CD4-positive, alpha-beta T cell (primary cell): ENCODE data around the gene SYNGR2. TPM values are rescaled to one million over a fixed set of nuclear protein-coding genes. Genes with fewer than 3 reads are reported as not detected.

ENCODE experiments used
- ATAC-seq: fragments of 200-7000 bp; cut with Tn5 transposase; one replicate; pipeline ENCODE4 v1.10.0; 2022; ENCODE audit warnings: mild to moderate bottlenecking; ENCODE audit not compliant: poor library complexity
- CTCF ChIA-PET: fragments of 350-600 bp; sonication (Branson Sonifier 250); formaldehyde crosslinking; loops from one replicate; lab custom pipeline; 2021; ENCODE audit warnings: antibody characterized with exemption, inconsistent platforms; lab: Charles Lee
- POLR2A ChIA-PET: fragments of 350-600 bp; sonication (Branson Sonifier 250); formaldehyde crosslinking; loops from one replicate; lab custom pipeline; 2021; ENCODE audit warnings: antibody characterized with exemption, inconsistent platforms; lab: Charles Lee
- DNase-seq, 14 experiments: peaks; one replicate each; pipeline ENCODE4 v3.0.0-alpha.2; 2013 to 2020; ENCODE audit warnings: mixed read lengths in 2 of 14
- H3K27ac ChIP-seq, 2 donors: one replicate each; pipeline versions ENCODE4 v1.5.1 to v1.7.0; 2013; ENCODE audit warnings: low read length in 2 of 2, low read depth in 1 of 2, mild to moderate bottlenecking in 1 of 2
- H3K27me3 ChIP-seq, 2 experiments: 1 replicate in 1 of 2; 2 replicates in 1 of 2; pipeline versions ENCODE4 v1.6.1 to v1.7.0; 2013; ENCODE audit warnings: low read length in 2 of 2, control low read depth in 1 of 2, mild to moderate bottlenecking in 1 of 2, moderate library complexity in 1 of 2; ENCODE audit not compliant: insufficient read depth in 2 of 2, control insufficient read depth in 1 of 2
- H3K36me3 ChIP-seq: one replicate; pipeline ENCODE4 v1.6.1; 2013; ENCODE audit warnings: low read length, control low read depth; ENCODE audit not compliant: insufficient read depth
- H3K4me1 ChIP-seq: one replicate; pipeline ENCODE4 v1.6.1; 2013; ENCODE audit warnings: low read length, control low read depth; ENCODE audit not compliant: insufficient read depth
- H3K4me3 ChIP-seq: one replicate; pipeline ENCODE4 v1.5.1; 2013; ENCODE audit warnings: mild to moderate bottlenecking, low read length, moderate library complexity
- H3K9me3 ChIP-seq, 2 experiments: 1 replicate in 1 of 2; 2 replicates in 1 of 2; pipeline versions ENCODE4 v1.6.1 to v1.7.0; 2013; ENCODE audit warnings: low read length in 2 of 2, mild to moderate bottlenecking in 2 of 2, control low read depth in 1 of 2, moderate library complexity in 1 of 2; ENCODE audit not compliant: control insufficient read depth in 1 of 2, insufficient read depth in 1 of 2
- H3K27ac Mint-ChIP-seq: one replicate; pipeline ENCODE4 v1.8.0; 2020; ENCODE audit warnings: mixed read lengths
- H3K27me3 Mint-ChIP-seq: one replicate; pipeline ENCODE4 v1.8.0; 2021; ENCODE audit warnings: mixed read lengths
- H3K36me3 Mint-ChIP-seq: one replicate; pipeline ENCODE4 v1.8.0; 2021; ENCODE audit warnings: low read depth, mixed read lengths
- H3K4me1 Mint-ChIP-seq: one replicate; pipeline ENCODE4 v1.8.0; 2021; ENCODE audit warnings: low read depth, mixed read lengths
- H3K4me3 Mint-ChIP-seq: one replicate; pipeline ENCODE4 v1.8.0; 2020; ENCODE audit warnings: mild to moderate bottlenecking, mixed read lengths
- H3K9me3 Mint-ChIP-seq: one replicate; pipeline ENCODE4 v1.8.0; 2020; ENCODE audit warnings: mixed read lengths
- CTCF ChIP-seq: fragments of 200-600 bp; IDR thresholded peaks from one replicate; pipeline ENCODE4 v1.8.0; 2022; ENCODE audit warnings: antibody characterized with exemption, mild to moderate bottlenecking
- intact Hi-C, 2 experiments: fragments of 100-400 bp; cut with DNase I in 1 of 2; cut with micrococcal nuclease in 1 of 2; formaldehyde crosslinking; loops; one replicate each; pipeline versions ENCODE4 v1.15.1 to v1.9.0; 2023 to 2025; cut with DNase I, micrococcal nuclease
- total RNA-seq, 174 experiments: library from RNA in 2 of 174; stranded (reverse) in 2 of 174; gene quantifications; one replicate each; pipeline ENCODE4 v1.2.3 and lab custom pipeline; 2021 to 2026

The SYNGR2 gene
- total RNA-seq, 2 experiments from 2014 or later, result 34.9 to 41.3 TPM

- H3K4me3 Mint-ChIP-seq, result no peak overlapping the region
- ChIA-PET CTCF (no interaction called here), POLR2A (no interaction called here)
- no peaks in the 10 kb centered on the region for H3K27me3 Mint-ChIP-seq
- H3K27ac Mint-ChIP-seq, result no peak overlapping the region
- Histone ChIP-seq H3K4me1 (peaks cover 18% of the 10 kb centered on the region), H3K36me3 (no peaks in the 10 kb centered on the region), H3K4me3 (no peak overlapping the region), H3K27ac (no peak overlapping the region), H3K27me3 (no peaks in the 10 kb centered on the region), H3K9me3 (no peaks in the 10 kb centered on the region)
- intact Hi-C loops, result no loop called here
- peaks cover 17% of the 10 kb centered on the region for H3K4me1 Mint-ChIP-seq
- DNase-seq, result no peak
- no peak for ATAC-seq
- no peaks in the 10 kb centered on the region for H3K9me3 Mint-ChIP-seq
- TF ChIP-seq CTCF, result no peak
- no peaks in the 10 kb centered on the region for H3K36me3 Mint-ChIP-seq
These were observed 11.7 kb downstream of the SYNGR2 start for GRCh38 chr17:78180083-78180482.

GRCh38 chr17:78180508-78180907 is 12.1 kb downstream of the SYNGR2 start:
- H3K27ac Mint-ChIP-seq, result no peak overlapping the region
- ATAC-seq, result no peak
- H3K4me1 Mint-ChIP-seq, result peaks cover 14% of the 10 kb centered on the region
- H3K4me3 Mint-ChIP-seq, result no peak overlapping the region
- Histone ChIP-seq H3K27ac (no peak overlapping the region), H3K27me3 (no peaks in the 10 kb centered on the region), H3K4me3 (no peak overlapping the region), H3K4me1 (peaks cover 14% of the 10 kb centered on the region), H3K36me3 (no peaks in the 10 kb centered on the region), H3K9me3 (no peaks in the 10 kb centered on the region)
- H3K36me3 Mint-ChIP-seq, result no peaks in the 10 kb centered on the region
- ChIA-PET POLR2A (no interaction called here), CTCF (no interaction called here)
- H3K9me3 Mint-ChIP-seq, result no peaks in the 10 kb centered on the region
- TF ChIP-seq CTCF, result no peak
- no peak for DNase-seq
- intact Hi-C loops, result no loop called here
- no peaks in the 10 kb centered on the region for H3K27me3 Mint-ChIP-seq

- POLR2A ChIA-PET, result no interaction called here
These were observed 14.1 kb downstream of the SYNGR2 start for GRCh38 chr17:78182504-78182903.

More at GRCh38 chr17:78182504-78182903, 14.1 kb downstream of the SYNGR2 start:
- no peak for DNase-seq
- no peaks in the 10 kb centered on the region for H3K9me3 Mint-ChIP-seq
- H3K27me3 ChIP-seq, result no peaks in the 10 kb centered on the region
- ATAC-seq, result no peak
- no peak for TF ChIP-seq CTCF
- intact Hi-C loops, result no loop called here
- CTCF ChIA-PET, result no interaction called here
- H3K9me3 ChIP-seq, result no peaks in the 10 kb centered on the region
- H3K4me3 Mint-ChIP-seq, result no peak overlapping the region
- peaks cover 11% of the 10 kb centered on the region for H3K4me1 Mint-ChIP-seq
- H3K27me3 Mint-ChIP-seq, result no peaks in the 10 kb centered on the region
- peaks cover 14% of the 10 kb centered on the region for H3K4me1 ChIP-seq
- H3K27ac ChIP-seq, result no peak overlapping the region
- no peak overlapping the region for H3K27ac Mint-ChIP-seq
- no peaks in the 10 kb centered on the region for H3K36me3 ChIP-seq
- no peaks in the 10 kb centered on the region for H3K36me3 Mint-ChIP-seq
- H3K4me3 ChIP-seq, result no peak overlapping the region
